GM21360 (cell line): ENCODE data around the gene PSMD7.

ENCODE experiments used
- ATAC-seq: cut with Tn5 transposase; IDR thresholded peaks from one replicate; pipeline ENCODE4 v1.9.1; 2021; ENCODE audit warnings: mild to moderate bottlenecking, moderate library complexity; ENCODE audit not compliant: unreplicated experiment

Gene PSMD7

GRCh38 chr16:74296432-74297144, at the start of gene PSMD7:
PSMD7 (plus strand) TSS chr16:74296814; CDS start chr16:74296915, 101 bp downstream.
- peak; percentile 92 for ATAC-seq

GRCh38 chr16:74249254-74249653, 47.4 kb upstream of the PSMD7 start:
- ATAC-seq, result no peak

DNA sequence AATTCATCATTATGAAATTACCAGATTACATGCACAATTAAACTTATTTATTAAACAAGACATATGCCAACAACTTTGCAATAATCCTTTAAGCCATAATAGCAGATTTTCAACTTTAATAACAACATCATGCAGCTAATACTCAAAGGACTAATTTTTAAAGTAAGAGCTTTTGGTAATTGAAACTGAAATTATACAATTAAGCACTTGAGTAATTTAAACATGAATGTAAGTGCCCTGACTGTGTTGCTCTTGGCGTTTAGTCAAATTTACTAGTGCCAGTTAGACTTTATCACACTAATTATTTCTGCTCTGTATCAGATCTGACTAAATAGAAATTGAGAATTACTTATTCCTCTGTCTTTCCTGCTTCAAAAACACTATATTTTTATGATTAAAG, 46.8 kb upstream of the PSMD7 start:
- no peak for ATAC-seq

DNA sequence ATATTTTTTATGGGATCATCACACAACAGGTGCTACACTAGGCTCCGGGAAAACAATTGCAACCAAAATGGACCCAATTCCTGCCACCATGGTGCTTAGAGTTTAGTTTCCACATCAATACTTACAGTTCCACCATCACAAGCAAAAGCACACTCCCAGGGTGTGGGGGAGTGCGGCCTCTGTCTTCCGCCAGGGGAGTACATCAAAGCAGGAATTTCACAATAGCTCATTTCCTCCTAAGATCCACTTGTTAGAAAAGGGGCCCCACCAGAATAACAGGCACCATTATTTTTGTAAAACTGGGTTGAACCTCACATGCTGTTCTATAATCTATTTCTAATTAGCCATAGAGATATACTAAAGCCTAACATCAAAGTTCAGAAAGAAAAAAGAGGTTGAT, 44.3 kb upstream of the PSMD7 start:
- no peak for ATAC-seq

DNA sequence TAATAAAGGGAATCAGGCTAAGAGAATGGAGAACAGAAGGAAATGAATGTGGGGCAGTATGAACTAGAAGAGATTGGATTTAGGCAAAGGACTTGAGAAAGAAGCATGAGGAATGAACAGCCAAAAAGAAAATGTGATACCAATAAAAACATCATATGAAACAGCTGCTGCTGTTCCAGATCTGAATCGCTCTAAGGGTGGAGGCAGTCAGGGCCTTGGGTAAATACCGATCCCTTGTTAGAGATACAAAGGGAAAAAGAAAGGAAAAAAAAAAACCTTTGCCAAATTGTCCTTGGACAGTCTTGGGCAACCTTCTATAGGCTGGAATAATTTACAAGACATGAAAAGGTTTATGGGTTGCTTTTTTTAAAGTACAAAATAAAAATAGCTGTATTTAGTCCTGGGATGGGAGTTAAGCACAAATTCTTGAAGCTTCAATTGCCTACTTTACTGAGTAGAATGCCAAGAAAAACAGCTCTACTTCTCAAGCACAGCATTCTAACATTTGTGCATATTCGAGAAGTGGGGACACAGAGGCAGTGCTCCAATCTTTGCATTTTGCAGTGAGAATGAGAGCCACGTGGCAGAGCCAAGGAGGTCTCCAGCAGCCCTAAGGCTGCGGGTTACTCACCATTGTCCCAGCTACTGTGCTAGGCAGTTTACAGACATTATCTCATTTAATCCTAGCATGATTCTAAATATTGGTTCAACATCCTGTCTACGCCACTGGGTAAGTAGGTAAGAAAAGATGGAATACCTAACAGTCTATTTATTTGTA, 43.3 kb upstream of the PSMD7 start:
- no peak for ATAC-seq

DNA sequence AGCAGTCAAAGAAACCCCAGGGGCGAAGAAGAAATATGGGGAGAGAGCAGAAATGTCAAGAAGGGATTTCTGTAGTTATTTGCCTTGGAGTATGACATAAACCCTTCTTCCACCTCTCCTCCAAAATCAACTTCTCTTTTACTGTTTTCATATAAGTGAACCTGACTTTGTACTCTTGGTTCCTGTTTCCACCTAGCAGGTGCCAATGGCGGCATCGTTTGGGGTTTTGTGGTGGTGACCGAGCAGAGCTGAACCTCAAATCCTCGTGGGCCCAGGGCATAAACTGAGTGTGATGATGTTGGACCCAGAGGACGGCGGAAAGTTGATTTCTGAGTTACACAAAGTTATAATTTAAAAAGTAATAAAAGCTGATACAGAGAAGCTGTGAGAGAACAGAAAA, 39.6 kb upstream of the PSMD7 start:
- ATAC-seq, result no peak

- no peak for ATAC-seq
Observed at GRCh38 chr16:74261068-74261467, 35.5 kb upstream of the PSMD7 start.

DNA sequence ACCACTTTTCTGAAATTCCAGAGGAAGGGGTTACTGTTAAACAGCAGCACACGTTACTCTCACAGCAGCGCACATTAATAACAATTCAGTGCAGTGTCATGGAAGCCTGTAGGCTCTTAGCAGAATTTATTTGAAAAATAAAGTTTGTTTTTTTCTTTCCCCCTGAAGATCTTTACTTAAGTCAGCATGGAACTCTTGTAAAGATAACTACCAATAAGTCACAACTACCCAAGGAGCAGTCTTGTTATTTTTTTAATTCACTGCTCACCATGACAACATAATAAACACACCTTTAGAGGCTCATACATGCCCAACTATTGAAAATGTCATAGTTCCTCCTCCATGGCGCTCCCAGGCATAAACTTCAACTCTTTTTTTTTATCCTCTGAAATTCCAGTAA, 31.8 kb upstream of the PSMD7 start:
- no peak for ATAC-seq

- no peak for ATAC-seq
Observed at GRCh38 chr16:74268372-74268782, 28.2 kb upstream of the PSMD7 start.

DNA sequence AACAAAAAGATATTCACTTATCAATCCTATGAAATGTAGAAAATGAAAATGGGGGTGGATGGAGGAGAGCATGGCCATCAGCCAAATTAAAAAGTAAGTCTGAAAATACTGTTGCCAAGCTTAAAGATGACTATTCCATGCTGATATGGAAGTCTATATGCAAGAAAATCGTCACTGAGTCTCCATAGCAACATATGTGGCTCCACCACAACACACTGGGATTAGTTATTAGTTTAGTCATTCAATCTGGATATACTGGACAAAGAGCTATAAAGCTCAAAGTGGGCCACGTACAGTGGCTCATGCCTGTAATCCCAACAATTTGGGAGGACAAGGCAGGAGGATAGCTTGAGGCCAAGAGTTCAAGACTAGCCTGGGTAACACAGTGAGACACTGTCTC, 24.7 kb upstream of the PSMD7 start:
- no peak for ATAC-seq

GRCh38 chr16:74275031-74275636, 21.5 kb upstream of the PSMD7 start:
- ATAC-seq, result no peak

DNA sequence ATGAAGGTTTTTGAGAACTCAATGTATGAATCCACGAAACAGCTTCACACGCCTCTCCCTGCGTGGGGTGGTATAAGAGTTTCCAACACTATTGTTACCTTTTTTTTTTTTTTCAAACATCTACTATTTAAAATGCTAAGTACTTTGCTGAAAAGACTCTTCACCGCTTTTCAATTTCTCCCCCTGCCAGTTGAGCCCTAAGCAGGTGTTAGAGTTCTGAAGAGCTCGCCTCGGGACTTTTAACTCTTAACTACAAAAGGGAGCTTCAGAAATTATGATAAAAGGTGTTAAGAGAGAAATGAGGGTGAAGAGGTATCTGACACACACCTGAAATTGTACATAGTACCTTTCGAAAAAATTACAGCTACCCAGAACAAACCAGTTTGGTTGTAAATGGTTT, 20.9 kb upstream of the PSMD7 start:
- no peak for ATAC-seq

- no peak for ATAC-seq
Observed at GRCh38 chr16:74277974-74278373, 18.6 kb upstream of the PSMD7 start.

- ATAC-seq, result no peak
Observed at GRCh38 chr16:74279266-74279665, 17.3 kb upstream of the PSMD7 start.

GRCh38 chr16:74279805-74280204, 16.8 kb upstream of the PSMD7 start:
- no peak for ATAC-seq

DNA sequence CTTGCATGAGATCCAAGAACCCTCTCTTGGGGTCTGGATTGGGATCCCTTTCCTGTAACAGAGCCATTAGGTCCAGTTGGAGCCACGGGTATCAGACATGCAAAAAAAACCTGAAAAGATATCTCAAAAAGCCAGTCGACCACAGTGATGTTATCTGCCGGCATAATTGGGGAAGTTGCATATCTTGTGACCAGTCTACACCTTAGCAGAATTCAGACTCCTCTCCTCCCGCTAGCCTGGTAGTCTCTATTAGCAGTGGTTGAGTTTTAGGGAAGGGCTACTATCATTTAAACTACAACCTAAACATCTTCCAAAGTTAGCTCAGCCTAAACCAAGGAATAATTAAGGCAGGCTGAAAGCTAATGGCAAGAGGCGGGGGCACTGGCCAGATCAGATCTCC, 16.2 kb upstream of the PSMD7 start:
- ATAC-seq, result no peak

DNA sequence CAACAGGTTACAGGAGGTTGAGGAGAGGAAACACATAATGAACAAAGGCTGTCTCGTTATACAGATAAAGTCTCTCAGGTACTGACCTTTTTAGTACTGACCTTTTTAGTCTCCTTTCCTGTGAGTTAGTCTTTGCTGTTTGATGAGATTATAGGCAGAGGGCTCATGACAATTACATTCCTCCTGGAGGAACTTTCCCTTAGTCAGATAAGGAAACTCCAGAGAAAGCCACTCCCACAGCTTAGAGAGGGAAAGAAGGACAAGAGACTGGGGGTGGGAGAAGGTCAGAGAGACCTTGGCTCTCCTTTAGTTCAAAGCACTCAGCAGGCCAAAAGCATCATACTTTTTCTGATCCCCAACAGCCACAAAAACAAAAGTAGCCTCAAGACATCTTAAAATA, 15.3 kb upstream of the PSMD7 start:
- no peak for ATAC-seq

GRCh38 chr16:74283716-74284115, 12.9 kb upstream of the PSMD7 start:
- ATAC-seq, result no peak

GRCh38 chr16:74288065-74288464, 8.5 kb upstream of the PSMD7 start:
- ATAC-seq, result no peak

DNA sequence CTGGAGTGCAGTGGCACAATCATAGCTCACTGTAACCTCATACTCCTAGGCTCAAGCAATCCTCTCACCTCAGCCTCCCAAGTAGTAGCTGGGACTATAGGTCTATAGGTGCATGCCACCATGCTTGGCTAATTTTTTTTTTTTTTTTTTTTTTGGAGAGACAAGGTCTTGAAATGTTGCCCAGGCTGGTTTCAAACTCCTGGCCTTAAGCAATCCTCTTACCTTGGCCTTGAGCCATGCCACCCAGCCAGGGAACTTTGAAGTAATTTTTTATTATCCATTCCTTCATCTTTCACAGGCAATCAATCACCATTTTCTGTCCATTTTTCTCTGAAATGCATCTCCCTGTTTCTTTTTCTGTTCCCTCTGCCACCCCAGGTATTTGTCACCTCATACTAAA, 6.3 kb upstream of the PSMD7 start:
- no peak for ATAC-seq

- ATAC-seq, result no peak
Observed at GRCh38 chr16:74291176-74291575, 5.4 kb upstream of the PSMD7 start.

GRCh38 chr16:74291577-74292208, 4.9 kb upstream of the PSMD7 start:
- ATAC-seq, result no peak
